ENCODE data around the gene MAGED4B.
"Not testable (repeated sequence)": the region's sequence is repeated elsewhere in the genome, so short reads cannot be mapped to it uniquely, and the experiment has no call there.

The MAGED4B gene, protein sequence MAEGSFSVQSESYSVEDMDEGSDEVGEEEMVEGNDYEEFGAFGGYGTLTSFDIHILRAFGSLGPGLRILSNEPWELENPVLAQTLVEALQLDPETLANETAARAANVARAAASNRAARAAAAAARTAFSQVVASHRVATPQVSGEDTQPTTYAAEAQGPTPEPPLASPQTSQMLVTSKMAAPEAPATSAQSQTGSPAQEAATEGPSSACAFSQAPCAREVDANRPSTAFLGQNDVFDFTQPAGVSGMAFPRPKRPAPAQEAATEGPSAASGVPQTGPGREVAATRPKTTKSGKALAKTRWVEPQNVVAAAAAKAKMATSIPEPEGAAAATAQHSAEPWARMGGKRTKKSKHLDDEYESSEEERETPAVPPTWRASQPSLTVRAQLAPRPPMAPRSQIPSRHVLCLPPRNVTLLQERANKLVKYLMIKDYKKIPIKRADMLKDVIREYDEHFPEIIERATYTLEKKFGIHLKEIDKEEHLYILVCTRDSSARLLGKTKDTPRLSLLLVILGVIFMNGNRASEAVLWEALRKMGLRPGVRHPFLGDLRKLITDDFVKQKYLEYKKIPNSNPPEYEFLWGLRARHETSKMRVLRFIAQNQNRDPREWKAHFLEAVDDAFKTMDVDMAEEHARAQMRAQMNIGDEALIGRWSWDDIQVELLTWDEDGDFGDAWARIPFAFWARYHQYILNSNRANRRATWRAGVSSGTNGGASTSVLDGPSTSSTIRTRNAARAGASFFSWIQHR

GRCh38 chrX:52068666-52069640 lies at the start of gene MAGED4B:
Gene MAGED4B (minus strand): TSS chrX:52069183. CDS start chrX:52068172, 1,011 bp downstream.
- DNase-seq (ENCODE audit: low spot score) = not testable (repeated sequence)

DNA sequence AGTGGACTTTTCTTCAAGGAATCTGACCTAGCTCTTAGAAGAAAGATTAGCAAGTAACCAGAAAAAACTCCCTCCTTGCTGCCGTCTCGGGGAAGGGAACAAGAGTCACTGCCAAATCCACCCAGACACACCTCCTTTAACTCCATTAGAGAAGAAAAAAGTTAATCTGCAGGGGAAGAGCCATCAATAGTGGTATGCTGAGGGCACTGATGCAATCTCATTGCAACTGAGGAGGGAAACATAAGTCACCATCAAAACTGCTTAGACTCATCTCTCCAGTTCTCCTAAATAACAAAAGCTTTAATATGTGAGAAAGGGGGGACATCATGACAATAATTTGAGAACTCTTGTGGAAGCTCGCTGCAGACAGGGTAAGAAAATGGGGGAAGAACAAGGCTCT lies 49.3 kb upstream of the MAGED4B start:
- no peak for DNase-seq (ENCODE audit: low spot score)

GRCh38 chrX:52082578-52082977 lies 13.6 kb upstream of the MAGED4B start:
- DNase-seq (ENCODE audit: low spot score) = no peak

- DNase-seq (ENCODE audit: low spot score) = no peak
Measured at GRCh38 chrX:52078131-52078530, 9.1 kb upstream of the MAGED4B start.

GRCh38 chrX:52042288-52042687 lies 26.7 kb downstream of the MAGED4B start:
- DNase-seq (ENCODE audit: low spot score) = not testable (repeated sequence)

GRCh38 chrX:52034211-52034610 lies 34.8 kb downstream of the MAGED4B start:
- no peak for DNase-seq (ENCODE audit: low spot score)

DNA sequence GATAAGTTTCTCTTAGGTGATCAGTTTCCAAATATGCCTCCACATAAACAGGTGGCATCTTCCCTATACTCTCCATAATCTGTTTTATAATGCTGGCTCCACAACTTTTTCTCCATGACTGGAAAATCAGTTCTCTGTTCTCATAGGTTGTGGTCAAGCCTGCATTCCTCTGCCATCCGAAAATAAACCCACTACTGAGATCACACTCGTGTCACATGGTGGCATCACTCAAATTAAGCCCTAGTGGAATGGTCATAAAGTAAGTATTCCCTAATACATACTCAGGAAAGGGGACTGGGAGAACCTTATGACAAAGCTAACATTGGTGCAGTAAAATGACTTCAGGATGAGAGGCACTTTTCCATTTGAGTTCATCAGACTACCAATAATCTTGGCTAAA lies 37.6 kb downstream of the MAGED4B start:
- DNase-seq (ENCODE audit: low spot score) = no peak

DNA sequence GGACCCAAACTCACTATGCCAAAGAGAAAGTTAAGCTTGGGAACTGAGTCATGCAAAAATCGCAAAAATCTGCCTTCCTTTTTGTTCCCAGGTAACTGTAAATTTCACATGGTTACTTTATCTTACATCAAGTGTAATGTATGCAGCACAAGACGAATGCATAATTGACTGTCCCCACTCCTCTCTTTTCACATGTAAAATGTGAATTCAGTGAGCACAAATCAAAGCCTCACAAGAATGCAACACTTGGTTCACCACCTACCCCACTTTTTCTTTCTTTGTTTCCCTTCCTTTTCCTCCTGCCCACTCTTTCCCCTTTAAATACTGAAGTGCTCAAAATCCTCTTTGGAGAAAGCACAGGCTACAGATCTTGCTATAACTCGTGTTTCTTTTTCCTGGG lies 53.2 kb downstream of the MAGED4B start:
- DNase-seq (ENCODE audit: low spot score) = no peak
